Measurements from ENCODE around the gene CRABP2.
A peak's percentile ranks its signal among the peaks of the same experiment; 100 is the strongest.

CRABP2 gene

DNA sequence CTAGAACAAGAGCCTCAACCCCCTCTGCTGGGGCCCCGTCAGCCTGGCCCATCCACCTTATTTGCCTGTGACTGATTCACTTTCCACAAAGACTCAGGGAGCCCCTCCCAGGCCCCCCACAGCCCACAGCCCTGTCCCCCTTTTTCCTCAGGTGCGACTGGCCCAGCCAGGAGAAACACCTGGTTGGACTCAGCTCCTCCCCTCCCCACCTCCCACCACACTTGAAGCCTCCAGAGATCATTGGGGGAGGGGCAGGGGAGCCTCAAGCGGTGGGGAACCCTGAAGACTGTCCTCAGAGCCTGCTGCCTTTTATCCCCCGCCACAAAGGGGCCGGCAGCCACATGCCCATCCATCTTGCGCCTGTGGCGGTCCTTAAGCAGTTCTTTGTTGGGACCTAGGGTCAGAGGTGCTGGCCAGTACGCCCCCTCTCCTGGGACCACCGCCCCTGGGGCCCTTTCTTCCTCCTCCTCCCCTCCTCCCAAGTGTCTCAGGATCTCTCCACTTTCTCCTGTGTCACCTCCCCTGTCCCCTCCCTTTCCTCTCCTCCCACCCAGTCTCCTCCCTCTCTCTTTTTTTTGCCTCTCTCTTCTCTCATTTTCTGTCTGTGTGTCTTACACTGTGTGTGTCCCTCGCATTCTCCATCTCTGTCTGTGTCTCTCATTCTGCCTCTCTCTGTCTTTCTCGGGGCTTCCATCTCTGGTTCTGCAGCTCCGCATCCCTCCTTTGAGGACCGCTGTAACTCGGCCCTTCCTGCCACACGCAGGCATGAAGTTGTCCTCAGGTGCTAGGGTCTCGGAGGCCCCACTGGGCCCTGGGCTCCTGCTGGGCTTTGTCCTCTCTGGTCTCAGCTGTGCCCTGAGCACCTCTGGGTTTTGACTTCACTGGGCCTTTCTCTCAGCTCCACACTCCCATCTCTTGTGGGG is 12.2 kb downstream of the CRABP2 start:
- H3K36me3 ChIP-seq (ENCODE audit: insufficient read depth, low read length) = no peaks in the 10 kb centered on the region
- H3K9ac ChIP-seq (ENCODE audit: low read depth, low read length) = peak overlapping the region; percentile 35
- no peaks in the 10 kb centered on the region for H3K9me3 ChIP-seq (ENCODE audit: control insufficient read depth, insufficient read depth, low read length)
- H3K4me1 ChIP-seq (ENCODE audit: insufficient read depth, low read length) = peaks cover 32% of the 10 kb centered on the region

DNA sequence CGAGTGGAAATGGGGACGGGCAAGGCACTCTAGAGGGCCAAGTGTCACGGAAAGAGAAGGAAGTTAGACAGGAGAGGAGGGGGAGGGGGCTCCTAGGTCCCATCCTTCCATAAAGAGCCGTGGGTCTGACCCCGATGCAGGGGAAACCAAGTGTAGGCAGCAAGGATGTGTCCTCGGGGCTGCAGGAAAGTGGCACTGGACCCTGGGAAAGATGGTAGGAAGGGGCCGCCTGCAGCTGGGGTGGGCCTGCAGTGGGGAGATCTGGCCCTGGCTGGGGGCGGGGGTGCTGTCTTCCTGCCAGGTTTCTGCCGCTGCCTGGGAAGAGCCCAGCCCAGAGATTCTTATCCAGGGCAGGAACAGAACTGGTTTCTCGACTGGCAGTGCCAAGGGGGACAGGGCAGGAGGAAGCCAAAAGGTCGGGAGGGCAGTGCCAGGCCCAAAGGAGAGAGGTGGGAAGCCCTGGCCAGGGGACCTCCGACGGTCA is 12.9 kb downstream of the CRABP2 start:
- Histone ChIP-seq H3K9ac (ENCODE audit: low read depth, low read length) (peak overlapping the region; percentile 17), H3K36me3 (ENCODE audit: insufficient read depth, low read length) (no peaks in the 10 kb centered on the region), H3K9me3 (ENCODE audit: control insufficient read depth, insufficient read depth, low read length) (no peaks in the 10 kb centered on the region), H3K4me1 (ENCODE audit: insufficient read depth, low read length) (peaks cover 32% of the 10 kb centered on the region)

DNA sequence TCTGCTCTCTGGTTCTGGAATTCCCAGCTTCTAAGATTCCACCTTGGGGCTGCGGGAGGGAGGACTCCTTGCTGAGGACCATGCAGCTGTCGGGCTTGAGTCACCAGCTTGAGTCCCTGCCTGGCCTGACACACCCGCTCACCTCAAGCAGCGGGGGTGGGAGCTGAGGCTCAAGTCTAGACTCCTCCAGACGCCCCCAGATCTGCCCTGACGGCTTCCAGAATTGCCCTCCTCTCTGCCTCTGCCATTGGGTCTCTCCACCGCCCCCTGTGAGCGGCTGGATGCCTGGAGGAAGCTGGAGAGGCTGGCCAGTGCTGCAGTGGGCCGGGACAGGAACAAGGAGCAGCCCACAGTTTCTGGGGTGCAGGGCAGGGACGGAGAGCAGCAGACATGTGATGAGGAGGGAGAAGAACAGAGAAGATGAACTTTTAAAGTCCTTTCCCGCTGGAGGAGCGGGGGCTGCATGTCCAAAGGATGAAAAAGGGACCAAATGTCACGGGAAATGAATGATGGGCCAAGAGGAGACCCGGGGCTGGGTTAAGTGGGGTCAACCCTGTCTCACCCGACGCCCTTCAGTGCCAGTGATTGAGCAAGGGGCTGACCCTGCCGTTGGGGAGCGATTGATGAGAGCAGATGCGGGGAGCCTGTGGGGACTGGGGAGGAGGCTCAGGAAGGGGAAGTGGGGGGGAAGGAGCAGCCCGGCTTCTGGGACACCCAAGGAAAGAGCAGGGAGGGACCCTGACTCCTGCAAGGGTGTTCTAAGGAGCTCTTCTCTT is 13.5 kb downstream of the CRABP2 start:
- peak overlapping the region; percentile 17 for H3K9ac ChIP-seq (ENCODE audit: low read depth, low read length)
- no peaks in the 10 kb centered on the region for H3K36me3 ChIP-seq (ENCODE audit: insufficient read depth, low read length)
- H3K9me3 ChIP-seq (ENCODE audit: control insufficient read depth, insufficient read depth, low read length) = no peaks in the 10 kb centered on the region
- peaks cover 32% of the 10 kb centered on the region for H3K4me1 ChIP-seq (ENCODE audit: insufficient read depth, low read length)

DNA sequence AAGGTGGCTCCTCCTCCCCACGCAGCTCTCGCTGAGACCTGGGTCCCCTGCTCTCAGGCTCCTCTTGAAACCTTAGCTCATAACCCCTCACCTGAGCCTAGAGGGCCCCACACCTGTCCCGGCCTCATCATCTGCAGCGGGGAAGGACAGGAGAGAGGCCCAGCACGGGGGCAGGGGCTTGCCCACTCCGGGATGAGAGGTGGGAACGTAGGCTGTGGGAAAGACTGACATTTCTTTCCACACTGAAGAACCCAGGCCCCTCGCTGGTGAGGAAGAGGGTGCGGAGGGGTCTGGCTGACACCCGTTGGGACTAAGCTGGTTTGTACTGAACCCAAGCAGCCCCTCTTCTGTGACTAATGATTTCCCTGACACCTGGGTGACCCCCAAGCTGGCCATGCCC is 14.2 kb downstream of the CRABP2 start:
- H3K4me1 ChIP-seq (ENCODE audit: insufficient read depth, low read length) = peaks cover 32% of the 10 kb centered on the region
- no peaks in the 10 kb centered on the region for H3K36me3 ChIP-seq (ENCODE audit: insufficient read depth, low read length)
- H3K9me3 ChIP-seq (ENCODE audit: control insufficient read depth, insufficient read depth, low read length) = no peaks in the 10 kb centered on the region
- no peak overlapping the region; the same call in 1 of the 2 replicates for H3K9ac ChIP-seq (ENCODE audit: low read depth, low read length)

DNA sequence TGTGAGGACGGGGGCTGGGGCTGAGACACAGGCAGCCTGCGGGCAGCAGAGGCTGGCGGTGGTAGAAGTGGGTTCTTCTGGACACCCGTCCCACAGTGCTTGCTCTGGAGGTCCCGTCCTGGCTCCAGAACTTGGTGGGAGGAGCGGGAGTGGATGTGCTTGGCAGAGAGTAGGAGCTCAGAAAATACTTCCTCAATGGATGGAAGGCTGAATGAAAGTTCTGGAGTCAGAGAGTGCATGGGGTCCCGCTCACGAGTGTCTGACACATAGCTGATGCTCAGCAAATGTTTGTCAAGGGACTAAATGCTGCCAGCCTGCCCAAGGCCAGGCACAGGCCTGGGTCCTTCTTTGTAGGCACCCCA is 14.7 kb downstream of the CRABP2 start:
- H3K9me3 ChIP-seq (ENCODE audit: control insufficient read depth, insufficient read depth, low read length) = no peaks in the 10 kb centered on the region
- peaks cover 32% of the 10 kb centered on the region for H3K4me1 ChIP-seq (ENCODE audit: insufficient read depth, low read length)
- H3K36me3 ChIP-seq (ENCODE audit: insufficient read depth, low read length) = no peaks in the 10 kb centered on the region
- no peak overlapping the region; the same call in 1 of the 2 replicates for H3K9ac ChIP-seq (ENCODE audit: low read depth, low read length)

DNA sequence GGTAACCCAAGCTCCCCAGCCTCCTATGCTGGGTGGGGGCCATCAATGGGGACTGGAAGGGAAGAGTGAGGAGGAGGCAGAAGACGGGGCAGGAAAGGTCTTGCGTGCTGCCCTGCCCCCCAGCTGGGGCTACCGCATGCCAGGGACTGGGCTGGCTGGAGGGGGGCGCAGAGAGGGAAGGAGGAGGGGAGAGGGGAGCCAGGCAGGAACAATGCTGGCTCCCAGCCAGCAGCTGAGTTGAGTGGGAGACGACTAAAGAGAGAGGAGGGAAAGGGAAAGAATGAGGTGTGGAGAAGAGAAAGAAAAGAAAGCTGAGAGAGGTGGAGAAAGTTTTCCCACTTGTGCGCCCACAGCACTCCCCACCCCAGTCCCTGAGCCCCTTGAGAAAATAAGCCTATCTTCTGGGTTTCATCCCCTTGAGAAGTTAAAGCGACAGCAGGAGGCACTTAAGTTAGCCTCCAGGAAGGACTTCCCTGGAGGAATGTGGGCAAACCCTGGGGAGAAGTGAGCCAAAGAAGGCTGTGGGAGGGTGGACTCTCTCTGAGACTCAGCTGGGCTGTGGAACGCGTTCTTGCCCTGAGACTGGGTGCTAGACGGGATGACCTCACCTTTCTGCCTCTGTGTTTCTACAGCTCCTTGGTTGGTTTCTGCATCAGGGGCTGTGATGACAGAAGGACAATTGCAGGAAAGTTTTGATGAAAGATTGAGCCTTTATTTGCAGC is 15.3 kb downstream of the CRABP2 start:
- H3K9ac ChIP-seq (ENCODE audit: low read depth, low read length) = peak overlapping the region; percentile 24; the same call in 1 of the 2 replicates
- no peaks in the 10 kb centered on the region for H3K9me3 ChIP-seq (ENCODE audit: control insufficient read depth, insufficient read depth, low read length)
- H3K36me3 ChIP-seq (ENCODE audit: insufficient read depth, low read length) = no peaks in the 10 kb centered on the region
- H3K4me1 ChIP-seq (ENCODE audit: insufficient read depth, low read length) = peaks cover 32% of the 10 kb centered on the region

DNA sequence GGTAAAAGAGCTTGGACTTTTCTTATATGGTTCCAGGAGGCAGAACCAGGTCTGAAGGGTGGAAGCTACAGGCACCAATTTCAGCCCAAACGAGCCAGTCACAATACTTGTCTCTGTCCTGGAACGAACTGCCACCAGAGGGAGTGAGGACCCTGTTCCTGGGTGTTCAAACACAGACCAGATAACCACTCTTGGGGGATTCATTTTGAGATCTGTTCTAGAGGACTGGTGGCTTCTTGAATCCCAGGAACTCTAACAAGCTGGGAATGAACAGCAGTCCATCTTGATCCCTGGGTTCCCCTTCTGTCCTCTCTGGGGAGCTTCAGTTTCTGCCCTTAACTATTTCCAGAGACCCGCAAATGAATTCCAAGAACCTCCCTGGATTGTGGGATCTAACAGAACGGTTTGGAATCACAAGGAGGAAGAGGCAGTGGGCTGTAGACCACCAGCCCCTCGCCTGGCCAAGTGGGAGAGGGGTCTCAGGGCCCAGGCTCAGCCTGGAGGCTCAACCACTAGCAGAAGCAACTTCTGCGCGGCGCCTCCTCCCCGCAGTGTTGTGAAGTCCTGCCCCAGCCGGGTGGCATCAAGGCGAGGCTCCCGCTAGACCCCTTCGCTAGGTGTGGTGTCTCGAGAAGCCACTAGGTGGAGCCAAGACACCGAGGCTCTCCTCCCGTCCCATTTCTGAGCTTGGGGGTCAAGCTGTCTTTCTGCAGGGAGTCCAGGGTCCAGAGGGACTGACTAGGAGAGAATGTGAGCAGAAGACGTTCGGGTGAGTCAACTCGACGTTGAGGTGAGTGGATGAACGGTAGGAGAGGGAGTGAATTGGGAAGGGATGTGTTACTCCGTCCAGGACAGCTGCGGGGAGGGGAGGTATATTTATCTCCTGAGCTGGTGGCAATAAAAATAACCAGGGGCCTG is 16.1 kb downstream of the CRABP2 start:
- Histone ChIP-seq H3K4me1 (ENCODE audit: insufficient read depth, low read length) (peaks cover 30% of the 10 kb centered on the region), H3K36me3 (ENCODE audit: insufficient read depth, low read length) (no peaks in the 10 kb centered on the region), H3K9me3 (ENCODE audit: control insufficient read depth, insufficient read depth, low read length) (no peaks in the 10 kb centered on the region), H3K9ac (ENCODE audit: low read depth, low read length) (peak overlapping the region; percentile 36; the same call in 1 of the 2 replicates)

DNA sequence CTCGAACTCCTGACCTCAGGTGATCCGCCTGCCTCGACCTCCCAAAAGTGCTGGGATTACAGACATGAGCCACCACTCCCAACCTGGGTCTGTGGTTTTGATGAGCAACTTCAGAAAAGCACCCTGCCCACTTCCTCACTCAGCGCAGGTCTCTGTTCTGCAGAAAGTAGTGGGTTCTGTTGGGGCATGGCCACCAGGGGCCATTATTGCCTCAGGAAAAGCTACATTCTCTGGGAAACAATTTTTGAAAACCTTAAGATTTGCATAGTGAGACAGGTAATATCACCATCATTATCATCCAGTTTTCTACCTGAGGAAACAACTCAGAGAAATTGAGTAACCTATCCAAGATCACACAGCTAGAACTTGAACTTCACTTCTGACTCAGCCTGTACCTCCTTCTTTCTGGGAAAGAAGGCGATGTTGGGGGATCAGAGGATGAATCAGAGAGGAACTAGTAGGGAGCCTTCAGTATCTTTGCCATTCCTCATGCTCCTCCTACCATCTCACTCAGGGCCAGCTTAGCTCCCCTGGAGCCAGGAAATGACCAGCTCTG is 21.1 kb downstream of the CRABP2 start:
- Histone ChIP-seq H3K36me3 (ENCODE audit: insufficient read depth, low read length) (no peaks in the 10 kb centered on the region), H3K9ac (ENCODE audit: low read depth, low read length) (no peak overlapping the region), H3K4me1 (ENCODE audit: insufficient read depth, low read length) (peaks cover 14% of the 10 kb centered on the region; the same call in 1 of the 2 replicates), H3K9me3 (ENCODE audit: control insufficient read depth, insufficient read depth, low read length) (no peaks in the 10 kb centered on the region)

DNA sequence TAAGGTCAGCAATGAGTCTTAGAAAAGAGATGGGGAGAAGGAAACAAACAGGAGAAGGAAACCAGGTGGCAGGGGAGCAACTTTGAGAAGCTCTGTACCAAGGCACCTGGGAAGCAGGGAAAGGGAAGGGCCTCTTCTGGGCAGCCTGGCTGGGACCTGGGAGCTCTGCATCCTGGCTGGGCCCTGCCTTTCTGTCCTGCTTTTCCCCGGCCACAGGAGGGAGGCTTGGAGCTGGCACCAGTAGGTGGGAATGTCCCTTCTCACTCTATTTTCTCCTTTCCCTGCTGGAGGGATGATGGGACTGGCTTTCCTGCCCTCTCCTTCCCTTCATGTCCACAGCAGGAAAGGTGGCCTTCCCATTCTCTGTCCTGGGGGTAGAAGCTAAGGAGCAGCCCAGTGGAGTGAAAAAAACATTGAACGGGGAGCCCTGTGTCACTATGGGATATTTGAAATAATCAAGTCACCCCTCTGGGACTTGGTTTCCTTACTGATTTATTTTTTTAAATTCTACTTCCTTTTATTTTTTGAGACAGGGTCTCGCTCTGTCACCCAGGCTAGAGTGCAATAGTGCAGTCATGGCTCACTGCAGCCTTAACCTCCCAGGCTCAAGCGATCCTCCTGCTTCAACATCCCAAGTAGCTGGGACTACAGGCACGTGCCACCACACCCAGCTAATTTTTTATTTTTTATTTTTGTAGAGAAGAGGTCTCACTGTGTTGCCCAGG is 23.1 kb downstream of the CRABP2 start:
- H3K36me3 ChIP-seq (ENCODE audit: insufficient read depth, low read length) = no peaks in the 10 kb centered on the region
- peaks cover 18% of the 10 kb centered on the region; the same call in 1 of the 2 replicates for H3K4me1 ChIP-seq (ENCODE audit: insufficient read depth, low read length)
- H3K9me3 ChIP-seq (ENCODE audit: control insufficient read depth, insufficient read depth, low read length) = no peaks in the 10 kb centered on the region
- no peak overlapping the region for H3K9ac ChIP-seq (ENCODE audit: low read depth, low read length)

DNA sequence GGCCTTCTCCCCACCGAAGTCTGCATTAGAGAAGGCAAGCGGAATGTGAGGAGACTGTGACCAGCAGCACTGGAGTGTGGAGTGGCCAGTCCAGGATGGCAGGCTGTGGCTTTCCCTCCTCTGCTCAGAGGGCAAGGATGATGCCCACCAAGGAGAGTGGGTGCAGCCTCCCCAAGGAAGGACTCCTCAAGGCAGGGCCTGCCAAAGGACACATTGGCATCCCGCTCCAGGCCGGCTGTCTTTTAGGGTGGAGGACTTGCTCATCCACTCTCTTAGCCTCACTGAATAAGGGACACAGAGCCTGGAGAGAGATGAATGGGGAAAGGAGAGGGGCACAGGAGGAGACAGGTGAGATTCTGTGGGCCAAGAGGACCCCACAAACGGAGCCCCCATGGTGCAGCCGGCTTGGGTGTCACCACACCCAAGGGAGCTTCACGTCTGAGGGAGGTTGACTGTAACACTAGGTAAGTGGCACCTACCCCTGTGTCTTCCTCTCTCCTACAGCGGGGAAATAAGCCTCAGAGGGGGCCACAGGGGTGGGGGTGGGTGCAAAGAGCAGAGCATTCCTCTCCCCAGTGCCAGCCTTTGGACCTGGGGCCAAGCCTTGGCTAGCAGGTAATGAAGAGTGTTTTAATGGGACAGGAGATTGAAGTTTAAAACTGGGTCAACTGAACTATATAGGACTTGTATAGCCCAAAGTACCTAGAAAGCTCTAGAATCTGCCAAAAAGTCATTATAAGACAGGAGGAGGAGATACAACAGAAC is 24.0 kb downstream of the CRABP2 start:
- Histone ChIP-seq H3K9me3 (ENCODE audit: control insufficient read depth, insufficient read depth, low read length) (no peaks in the 10 kb centered on the region), H3K9ac (ENCODE audit: low read depth, low read length) (no peak overlapping the region), H3K4me1 (ENCODE audit: insufficient read depth, low read length) (peaks cover 18% of the 10 kb centered on the region; the same call in 1 of the 2 replicates), H3K36me3 (ENCODE audit: insufficient read depth, low read length) (no peaks in the 10 kb centered on the region)

DNA sequence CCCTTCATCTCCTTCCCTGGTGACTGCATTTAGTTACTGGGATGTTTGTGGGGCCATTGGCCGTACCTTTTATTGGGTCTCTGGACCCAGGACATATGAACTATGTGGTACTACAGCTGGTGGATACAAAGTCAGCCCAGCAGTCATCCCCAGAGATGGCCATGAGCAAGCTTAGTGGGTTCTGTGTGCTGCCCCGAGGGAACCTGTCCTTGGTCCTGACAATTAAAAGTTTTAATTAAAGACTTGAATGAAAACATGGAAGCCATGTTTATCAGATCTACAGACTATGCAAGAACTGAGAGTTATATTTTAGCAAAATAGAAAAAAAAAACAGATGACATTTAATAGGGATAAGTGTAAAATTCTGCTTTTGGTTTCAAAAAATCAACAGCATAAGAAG is 25.3 kb downstream of the CRABP2 start:
- H3K36me3 ChIP-seq (ENCODE audit: insufficient read depth, low read length) = no peaks in the 10 kb centered on the region
- H3K9me3 ChIP-seq (ENCODE audit: control insufficient read depth, insufficient read depth, low read length) = no peaks in the 10 kb centered on the region
- peaks cover 18% of the 10 kb centered on the region; the same call in 1 of the 2 replicates for H3K4me1 ChIP-seq (ENCODE audit: insufficient read depth, low read length)
- H3K9ac ChIP-seq (ENCODE audit: low read depth, low read length) = no peak overlapping the region

Data from ES-I3 (cell line).